SK-N-MC (cell line): ENCODE data around the gene TVP23C.

ENCODE experiments used
- DNase-seq: peaks from one replicate; pipeline ENCODE4 v3.0.0-alpha.2; 2011; ENCODE audit warnings: low read depth, low spot score
- H3K27ac ChIP-seq: fragments of 200-600 bp; sonication (generic); 2 replicates; pipeline ENCODE4 v1.5.1; 2016; ENCODE audit warnings: mixed run types
- H3K36me3 ChIP-seq: fragments of 200-600 bp; sonication (generic); 2 replicates; pipeline ENCODE4 v1.6.1; 2017; ENCODE audit warnings: antibody characterized with exemption, low read length, mixed read lengths; ENCODE audit not compliant: insufficient read depth
- H3K4me3 ChIP-seq: fragments of 200-600 bp; sonication (generic); 2 replicates; pipeline ENCODE4 v1.5.1; 2016
- H3K9ac ChIP-seq: fragments of 200-600 bp; sonication (generic); 2 replicates; pipeline ENCODE4 v1.8.0; 2017; ENCODE audit warnings: mixed run types, mixed read lengths; ENCODE audit not compliant: insufficient read length
- H3K9me3 ChIP-seq: fragments of 200-600 bp; sonication (generic); 2 replicates; pipeline ENCODE4 v1.6.1; 2017; ENCODE audit warnings: low read depth, mild to moderate bottlenecking, antibody characterized with exemption, low read length, moderate library complexity, mixed read lengths
- EZH2 ChIP-seq: fragments of 200-600 bp; sonication (generic); IDR thresholded peaks from one replicate; pipeline ENCODE4 v1.6.1; 2017; ENCODE audit warnings: antibody characterized with exemption
- FOXP2 ChIP-seq: optimal IDR thresholded peaks from 2 replicates; pipeline ENCODE3; 2011; ENCODE audit warnings: mild to moderate bottlenecking, moderate library complexity; ENCODE audit not compliant: insufficient read depth; ENCODE audit errors: extremely low read length, control extremely low read depth
- POLR2AphosphoS5 ChIP-seq: IDR thresholded peaks from 2 replicates; pipeline ENCODE4 v1.6.1; 2012; ENCODE audit warnings: mild to moderate bottlenecking, low read depth, low read length, borderline replicate concordance

Gene TVP23C

DNA sequence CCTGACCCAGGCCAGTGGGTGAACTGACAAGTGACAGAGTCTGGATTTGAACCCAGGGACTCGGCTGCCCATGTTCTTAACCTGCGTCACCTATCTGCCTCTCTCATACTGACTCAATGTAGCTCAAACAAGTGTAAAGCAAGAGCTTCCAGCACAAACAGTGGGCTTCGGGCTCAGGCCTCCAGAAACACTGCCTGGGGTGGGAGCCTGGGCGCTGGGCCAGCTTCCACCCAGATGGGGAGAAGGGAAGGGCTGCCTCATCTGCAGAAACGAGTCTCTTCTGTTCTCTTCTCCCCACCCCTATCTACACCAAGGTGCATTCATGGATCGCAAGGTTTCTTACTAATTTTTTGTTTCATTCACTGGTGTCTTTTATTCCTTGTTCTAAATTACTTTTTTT lies 97.2 kb downstream of the TVP23C start:
- no peaks in the 10 kb centered on the region for H3K36me3 ChIP-seq
- TF ChIP-seq POLR2AphosphoS5 (no peak), EZH2 (no peak), FOXP2 (no peak)
- no peak for DNase-seq
- H3K4me3 ChIP-seq = no peak overlapping the region
- no peak overlapping the region for H3K9ac ChIP-seq
- H3K27ac ChIP-seq = no peak overlapping the region
- no peaks in the 10 kb centered on the region for H3K9me3 ChIP-seq

- DNase-seq = no peak
- Histone ChIP-seq H3K4me3 (no peak overlapping the region), H3K9me3 (no peaks in the 10 kb centered on the region), H3K9ac (no peak overlapping the region), H3K27ac (no peak overlapping the region), H3K36me3 (no peaks in the 10 kb centered on the region)
- TF ChIP-seq EZH2 (no peak), POLR2AphosphoS5 (no peak), FOXP2 (no peak)
Observed at GRCh38 chr17:15465045-15465701, 98.1 kb downstream of the TVP23C start.

- TF ChIP-seq EZH2 (no peak), POLR2AphosphoS5 (no peak), FOXP2 (no peak)
- no peak overlapping the region for H3K9ac ChIP-seq
- no peaks in the 10 kb centered on the region for H3K9me3 ChIP-seq
- no peak overlapping the region for H3K27ac ChIP-seq
- no peak overlapping the region for H3K4me3 ChIP-seq
- no peak for DNase-seq
- H3K36me3 ChIP-seq = no peaks in the 10 kb centered on the region
Observed at GRCh38 chr17:15464231-15464985, 98.9 kb downstream of the TVP23C start.

GRCh38 chr17:15462976-15463772 lies 100.1 kb downstream of the TVP23C start:
- DNase-seq = no peak
- Histone ChIP-seq H3K36me3 (no peaks in the 10 kb centered on the region), H3K4me3 (no peak overlapping the region), H3K27ac (no peak overlapping the region), H3K9ac (no peak overlapping the region), H3K9me3 (no peaks in the 10 kb centered on the region)
- TF ChIP-seq EZH2 = no peak

GRCh38 chr17:15457723-15458094 lies 105.6 kb downstream of the TVP23C start:
- no peak overlapping the region for H3K4me3 ChIP-seq
- H3K27ac ChIP-seq = no peak overlapping the region
- TF ChIP-seq POLR2AphosphoS5 = no peak
- no peak for TF ChIP-seq EZH2
- no peak for TF ChIP-seq FOXP2
- no peaks in the 10 kb centered on the region for H3K9me3 ChIP-seq
- no peaks in the 10 kb centered on the region for H3K36me3 ChIP-seq
- no peak overlapping the region for H3K9ac ChIP-seq
- no peak for DNase-seq

DNA sequence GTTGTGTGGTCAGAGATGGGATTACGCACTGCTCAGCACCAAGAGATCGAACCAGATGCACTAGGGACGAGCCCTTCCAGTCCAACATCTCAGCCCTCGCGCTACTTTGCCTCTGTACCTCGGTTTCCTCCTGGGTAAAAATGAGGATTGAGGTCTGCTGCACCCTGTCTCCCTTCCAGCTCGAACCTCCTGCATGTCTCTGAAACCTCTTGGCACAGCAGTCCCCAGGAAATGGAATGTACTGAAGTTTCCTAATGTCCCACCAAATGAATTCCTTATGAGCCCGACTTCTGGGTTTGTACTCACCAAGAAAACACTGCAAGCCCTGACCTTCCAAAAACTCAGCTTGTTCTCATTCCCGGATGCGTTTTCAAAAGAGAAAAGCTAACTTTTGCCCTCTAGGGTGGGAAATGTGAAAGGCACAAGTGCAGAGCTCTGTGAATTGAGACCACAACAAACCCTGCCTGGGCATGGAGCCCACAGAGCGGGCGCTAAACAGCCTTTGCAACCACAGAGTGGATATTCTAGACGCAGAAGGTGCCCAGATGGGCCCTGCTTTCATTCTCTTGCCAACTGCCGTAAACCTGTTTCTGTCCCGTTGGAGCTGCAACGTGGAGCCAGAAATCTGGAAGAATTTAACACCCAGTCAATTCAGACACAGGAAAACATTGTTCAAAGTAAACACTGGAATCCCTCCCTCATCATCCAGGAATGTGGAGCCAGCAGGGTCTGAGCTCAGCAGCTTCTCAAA lies 106.1 kb downstream of the TVP23C start:
- Histone ChIP-seq H3K27ac (no peak overlapping the region), H3K9ac (no peak overlapping the region), H3K36me3 (no peaks in the 10 kb centered on the region), H3K9me3 (no peaks in the 10 kb centered on the region), H3K4me3 (no peak overlapping the region)
- TF ChIP-seq EZH2 (no peak), POLR2AphosphoS5 (no peak), FOXP2 (no peak)
- DNase-seq = no peak

DNA sequence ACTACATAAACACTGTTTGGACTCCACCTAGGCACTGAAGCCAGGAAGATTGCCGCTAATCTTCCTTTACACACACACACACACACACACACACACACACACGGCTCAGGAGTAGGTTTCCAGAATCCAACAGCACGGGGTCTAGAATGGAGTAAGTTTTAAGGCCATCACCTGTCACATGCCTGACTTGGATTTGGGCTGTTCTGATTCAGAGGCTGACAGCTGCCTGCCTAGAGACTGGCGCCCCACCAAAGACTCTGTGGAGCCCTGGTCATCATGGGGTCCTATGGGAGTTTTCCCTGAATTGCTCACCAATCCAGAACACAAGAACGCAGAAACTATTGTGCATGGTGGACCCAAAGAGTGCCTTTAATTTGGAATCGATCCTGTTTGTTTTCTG lies 106.8 kb downstream of the TVP23C start:
- no peak overlapping the region for H3K27ac ChIP-seq
- TF ChIP-seq EZH2 = no peak
- TF ChIP-seq FOXP2 = no peak
- TF ChIP-seq POLR2AphosphoS5 = no peak
- H3K36me3 ChIP-seq = no peaks in the 10 kb centered on the region
- DNase-seq = no peak
- no peak overlapping the region for H3K4me3 ChIP-seq
- no peak overlapping the region for H3K9ac ChIP-seq
- H3K9me3 ChIP-seq = no peaks in the 10 kb centered on the region

DNA sequence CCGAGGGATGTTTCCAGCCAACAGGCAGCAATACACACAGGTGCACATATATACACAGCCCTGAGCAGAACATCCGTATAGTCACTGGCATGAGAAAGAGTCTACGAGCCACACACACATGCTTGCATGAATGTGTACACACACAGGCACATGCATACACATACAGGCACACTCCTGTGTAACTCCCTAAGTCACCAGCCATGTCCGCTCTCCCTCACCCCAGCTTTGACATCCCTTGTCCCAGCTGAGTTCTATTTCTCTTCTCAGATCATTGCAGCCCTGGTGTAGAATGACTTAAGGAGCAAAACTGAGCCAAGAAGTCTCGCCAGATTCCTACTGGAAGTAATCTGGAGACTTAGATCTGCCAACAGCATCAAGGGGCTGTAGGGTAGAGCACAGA lies 108.9 kb downstream of the TVP23C start:
- Histone ChIP-seq H3K9ac (no peak overlapping the region), H3K9me3 (no peaks in the 10 kb centered on the region), H3K4me3 (no peak overlapping the region), H3K27ac (no peak overlapping the region), H3K36me3 (no peaks in the 10 kb centered on the region)
- no peak for DNase-seq
- TF ChIP-seq FOXP2 = no peak
- TF ChIP-seq EZH2 = no peak
- no peak for TF ChIP-seq POLR2AphosphoS5
